IMR-90 (cell line): ENCODE results near the gene MPZL1. TPM values are rescaled to one million over a fixed set of nuclear protein-coding genes. Genes with fewer than 3 reads are reported as not detected.

Source experiments
- ATAC-seq: fragments of 200-7000 bp; cut with Tn5 transposase; 2 replicates; pipeline ENCODE4 v1.9.1; 2020; ENCODE audit warnings: low read depth, mild to moderate bottlenecking, moderate library complexity
- BruUV-seq: library from RNA; stranded (reverse); fragments of 400-500 nt; replicated peaks from 2 replicates; lab custom pipeline; 2021; lab: Mats Ljungman, UMichigan
- CTCF ChIA-PET: fragments of 300-600 bp; formaldehyde crosslinking; extraction: SDS; loops from one replicate; lab custom pipeline; 2021; ENCODE audit warnings: antibody characterized with exemption; lab: Yijun Ruan, JAX
- POLR2A ChIA-PET: fragments of 300-600 bp; sonication (Branson Sonifier 250); formaldehyde crosslinking; loops from one replicate; lab custom pipeline; 2022; ENCODE audit warnings: antibody characterized with exemption; ENCODE audit not compliant: unreplicated experiment; lab: Charles Lee
- DNase-seq: peaks from one replicate; pipeline ENCODE4 v3.0.0; 2013
- H2AFZ ChIP-seq: replicated peaks from 2 replicates; pipeline ENCODE3; 2013; ENCODE audit warnings: low read length, mild to moderate bottlenecking; ENCODE audit not compliant: poor library complexity
- H2AK5ac ChIP-seq: 2 replicates; pipeline ENCODE4 v1.6.1; 2013; ENCODE audit warnings: low read depth, low read length, inconsistent platforms
- H2AK9ac ChIP-seq: replicated peaks from 2 replicates; pipeline ENCODE3; 2013; ENCODE audit warnings: mild to moderate bottlenecking, low read depth, low read length, moderate library complexity; ENCODE audit not compliant: poor library complexity
- H2BK120ac ChIP-seq: 2 replicates; pipeline ENCODE4 v1.6.1; 2013; ENCODE audit warnings: low read depth, low read length, inconsistent platforms
- H2BK15ac ChIP-seq: 3 replicates; pipeline ENCODE4 v1.6.1; 2013; ENCODE audit warnings: low read depth, low read length, inconsistent platforms
- H2BK20ac ChIP-seq: 2 replicates; pipeline ENCODE4 v1.6.1; 2013; ENCODE audit warnings: low read depth, mild to moderate bottlenecking, inconsistent platforms, low read length, moderate library complexity
- H2BK5ac ChIP-seq: 2 replicates; pipeline ENCODE4 v1.6.1; 2013; ENCODE audit warnings: mild to moderate bottlenecking, low read depth, low read length, inconsistent platforms; ENCODE audit not compliant: poor library complexity, severe bottlenecking
- H3K14ac ChIP-seq: replicated peaks from 2 replicates; pipeline ENCODE4 v1.6.1; 2013; ENCODE audit warnings: low read depth, low read length, inconsistent platforms
- H3K18ac ChIP-seq: 2 replicates; pipeline ENCODE4 v1.6.1; 2013; ENCODE audit warnings: low read depth, low read length, control low read depth
- H3K23ac ChIP-seq: 2 replicates; pipeline ENCODE4 v1.6.1; 2013; ENCODE audit warnings: low read depth, low read length, inconsistent platforms
- H3K27ac ChIP-seq: 2 replicates; pipeline ENCODE4 v1.5.1; 2013; ENCODE audit warnings: mild to moderate bottlenecking, control low read depth, low read length; ENCODE audit not compliant: insufficient read depth
- H3K27me3 ChIP-seq: 2 replicates; pipeline ENCODE4 v1.6.1; 2013; ENCODE audit warnings: low read length; ENCODE audit not compliant: control insufficient read depth, insufficient read depth
- H3K36me3 ChIP-seq: 2 replicates; pipeline ENCODE4 v1.6.1; 2013; ENCODE audit warnings: low read length, mixed read lengths; ENCODE audit not compliant: control insufficient read depth, insufficient read depth
- H3K4ac ChIP-seq: 2 replicates; pipeline ENCODE4 v1.6.1; 2013; ENCODE audit warnings: low read depth, low read length, inconsistent platforms
- H3K4me1 ChIP-seq: 2 replicates; pipeline ENCODE4 v1.6.1; 2013; ENCODE audit warnings: low read length, mixed read lengths; ENCODE audit not compliant: control insufficient read depth, insufficient read depth
- H3K4me2 ChIP-seq: 2 replicates; pipeline ENCODE4 v1.6.1; 2013; ENCODE audit warnings: low read depth, mild to moderate bottlenecking, control low read depth, low read length, moderate library complexity
- H3K4me3 ChIP-seq: 2 replicates; pipeline ENCODE4 v1.5.1; 2013; ENCODE audit warnings: low read depth, mild to moderate bottlenecking, control low read depth, low read length, moderate library complexity; ENCODE audit not compliant: insufficient read depth
- H3K56ac ChIP-seq: 2 replicates; pipeline ENCODE4 v1.6.1; 2013; ENCODE audit warnings: low read length, inconsistent platforms; ENCODE audit not compliant: insufficient read depth; ENCODE audit errors: extremely low read depth
- H3K79me1 ChIP-seq, 2 experiments: 2 replicates each; pipeline ENCODE4 v1.6.1; 2013; ENCODE audit warnings: low read length in 2 of 2, inconsistent platforms in 1 of 2, low read depth in 1 of 2
- H3K9ac ChIP-seq: 2 replicates; pipeline ENCODE4 v1.6.1; 2013; ENCODE audit warnings: low read depth, low read length, control low read depth
- H3K9me1 ChIP-seq: 2 replicates; pipeline ENCODE4 v1.6.1; 2013; ENCODE audit warnings: low read length, inconsistent platforms; ENCODE audit not compliant: insufficient read depth
- H3K9me3 ChIP-seq: 2 replicates; pipeline ENCODE4 v1.6.1; 2013; ENCODE audit warnings: low read length; ENCODE audit not compliant: control insufficient read depth, insufficient read depth
- H4K20me1 ChIP-seq: 2 replicates; pipeline ENCODE4 v1.6.1; 2013; ENCODE audit warnings: low read length, inconsistent platforms; ENCODE audit not compliant: insufficient read depth
- H4K5ac ChIP-seq: 2 replicates; pipeline ENCODE4 v1.6.1; 2013; ENCODE audit warnings: mild to moderate bottlenecking, low read depth, low read length, control low read depth
- H4K8ac ChIP-seq, 2 experiments: 2 replicates each; pipeline ENCODE4 v1.6.1; 2013; ENCODE audit warnings: low read depth in 2 of 2, low read length in 2 of 2, control low read depth in 1 of 2, inconsistent platforms in 1 of 2
- H4K91ac ChIP-seq: 2 replicates; pipeline ENCODE4 v1.6.1; 2013; ENCODE audit warnings: low read depth, low read length, inconsistent platforms; ENCODE audit not compliant: insufficient read depth
- BHLHE40 ChIP-seq: fragments of 150-350 bp; IDR thresholded peaks from 2 replicates; pipeline ENCODE4 v1.6.1; 2016; ENCODE audit warnings: mild to moderate bottlenecking, low read depth, low read length
- CEBPB ChIP-seq: IDR thresholded peaks from 2 replicates; pipeline ENCODE4 v1.6.1; 2012; ENCODE audit warnings: low read depth, low read length, improper control_type of control experiment
- CHD1 ChIP-seq: IDR thresholded peaks from 2 replicates; pipeline ENCODE4 v1.6.1; 2012; ENCODE audit warnings: low read depth, low read length, improper control_type of control experiment
- CTCF ChIP-seq: conservative IDR thresholded peaks from 2 replicates; pipeline ENCODE4 v1.5.1; 2012; ENCODE audit warnings: mild to moderate bottlenecking, low read depth, low read length, improper control_type of control experiment
- ELK1 ChIP-seq: fragments of 150-350 bp; IDR thresholded peaks from 2 replicates; pipeline ENCODE4 v1.6.1; 2016; ENCODE audit warnings: low read depth, mild to moderate bottlenecking, low read length, moderate library complexity, borderline replicate concordance
- FOS ChIP-seq: fragments of 150-350 bp; IDR thresholded peaks from 2 replicates; pipeline ENCODE4 v1.6.1; 2016; ENCODE audit warnings: low read depth, low read length
- MAFK ChIP-seq: IDR thresholded peaks from 2 replicates; pipeline ENCODE4 v1.6.1; 2012; ENCODE audit warnings: low read depth, low read length, improper control_type of control experiment
- MAZ ChIP-seq: IDR thresholded peaks from 2 replicates; pipeline ENCODE4 v1.6.1; 2012; ENCODE audit warnings: low read depth, mild to moderate bottlenecking, low read length, improper control_type of control experiment, moderate library complexity, borderline replicate concordance
- MXI1 ChIP-seq: IDR thresholded peaks from 2 replicates; pipeline ENCODE4 v1.6.1; 2012; ENCODE audit warnings: low read depth, mild to moderate bottlenecking, low read length, moderate library complexity, borderline replicate concordance
- NFE2L2 ChIP-seq: fragments of 150-350 bp; IDR thresholded peaks from 2 replicates; pipeline ENCODE4 v1.6.1; 2016; ENCODE audit warnings: low read depth, mild to moderate bottlenecking, low read length
- POLR2A ChIP-seq: IDR thresholded peaks from 2 replicates; pipeline ENCODE4 v1.6.1; 2012; ENCODE audit warnings: mild to moderate bottlenecking, low read depth, low read length
- RAD21 ChIP-seq: IDR thresholded peaks from 2 replicates; pipeline ENCODE4 v1.6.1; 2012; ENCODE audit warnings: low read length, improper control_type of control experiment
- RCOR1 ChIP-seq: IDR thresholded peaks from 2 replicates; pipeline ENCODE4 v1.6.1; 2012; ENCODE audit warnings: mild to moderate bottlenecking, low read length, improper control_type of control experiment; ENCODE audit not compliant: insufficient replicate concordance
- RFX5 ChIP-seq: IDR thresholded peaks from 2 replicates; pipeline ENCODE4 v1.8.0; 2012; ENCODE audit warnings: low read depth, mild to moderate bottlenecking, low read length, moderate library complexity
- SMC3 ChIP-seq: fragments of 150-350 bp; IDR thresholded peaks from 2 replicates; pipeline ENCODE4 v1.6.1; 2016; ENCODE audit warnings: low read depth, mild to moderate bottlenecking, antibody characterized with exemption, low read length, moderate library complexity
- USF2 ChIP-seq: fragments of 150-350 bp; IDR thresholded peaks from 2 replicates; pipeline ENCODE4 v1.6.1; 2017; ENCODE audit warnings: mild to moderate bottlenecking, antibody characterized with exemption, low read length, low read depth
- WGBS, 2 experiments: methylation state at CpG; one replicate each; pipeline versions ENCODE4 v1.1.5 to v1.1.7; 2013; ENCODE audit warnings: missing lambda C conversion rate in 2 of 2; ENCODE audit not compliant: insufficient read length in 1 of 2; ENCODE audit errors: extremely low coverage in 2 of 2; 5-methylcytosine and 5-hydroxymethylcytosine counted together
- dilution Hi-C: fragments of 300-500 bp; cut with HindIII; formaldehyde crosslinking; loops from one replicate; pipeline ENCODE4 v1.14.3; 2018; ENCODE audit warnings: low sequenced_read_pairs; ENCODE audit not compliant: unreplicated experiment
- in situ Hi-C: fragments of 300-500 bp; cut with MboI; formaldehyde crosslinking; loops from 3 replicates; pipeline ENCODE4 v1.14.3; 2019; ENCODE audit warnings: low sequenced_read_pairs, inconsistent platforms, mixed read lengths
- intact Hi-C: fragments of 100-400 bp; cut with micrococcal nuclease; formaldehyde crosslinking; loops from 2 replicates; pipeline ENCODE4 v1.10.0; 2022
- polyA plus RNA-seq, 3 experiments: library from polyadenylated mRNA; depleted of rRNA; stranded (reverse); fragments of >200 nt; gene quantifications; 2 replicates each; pipeline ENCODE4 v1.2.3, GENCODE V29; 2012; ENCODE audit warnings: low replicate concordance in 1 of 3
- total RNA-seq: library from RNA; depleted of rRNA; stranded (reverse); fragments of >200 nt; gene quantifications from 2 replicates; pipeline ENCODE4 v1.2.3, GENCODE V29; 2012

Gene MPZL1
- total and polyA plus RNA-seq, 2 of the 4 experiments (the other 2 are of a cell fraction): 55.3 to 87.3 TPM

GRCh38 chr1:167839009-167839408 lies 117.2 kb downstream of the MPZL1 start:
- BruUV-seq: no TSS peak

More at GRCh38 chr1:167839009-167839408, 117.2 kb downstream of the MPZL1 start:
- CTCF ChIA-PET: no interaction called here
- intact Hi-C loops: no loop called here
- Histone ChIP-seq H3K79me1 (no peaks in the 10 kb centered on the region), H2AFZ (no peak overlapping the region), H3K4me1 (no peaks in the 10 kb centered on the region; the same call in 1 of the 2 replicates), H4K8ac (no peak overlapping the region), H2BK120ac (no peak overlapping the region), H2BK15ac (no peak overlapping the region), H4K5ac (no peak overlapping the region), H3K27me3 (no peaks in the 10 kb centered on the region), H3K36me3 (no peaks in the 10 kb centered on the region), H4K91ac (no peak overlapping the region), H3K18ac (no peak overlapping the region), H3K23ac (no peak overlapping the region), H3K9ac (no peak overlapping the region), H3K9me3 (no peaks in the 10 kb centered on the region), H3K9me1 (no peaks in the 10 kb centered on the region), H2BK5ac (no peak overlapping the region), H2AK5ac (no peak overlapping the region), H3K4me3 (no peak overlapping the region), H4K20me1 (no peaks in the 10 kb centered on the region), H3K14ac (no peak overlapping the region), H3K4ac (no peak overlapping the region), H3K4me2 (no peak overlapping the region), H2AK9ac (no peak overlapping the region), H2BK20ac (no peak overlapping the region), H3K27ac (no peak overlapping the region), H3K56ac (no peak overlapping the region)
- TF ChIP-seq BHLHE40: no peak
- no peak for TF ChIP-seq MXI1
- no peak for TF ChIP-seq RCOR1
- TF ChIP-seq MAZ: no peak
- TF ChIP-seq CEBPB: no peak
- TF ChIP-seq CHD1: no peak
- TF ChIP-seq NFE2L2: no peak
- no peak for TF ChIP-seq RAD21
- TF ChIP-seq USF2: no peak
- no peak for TF ChIP-seq RFX5
- TF ChIP-seq CTCF: no peak
- TF ChIP-seq ELK1: no peak
- no peak for TF ChIP-seq POLR2A
- no peak for TF ChIP-seq SMC3
- no peak for TF ChIP-seq MAFK
- TF ChIP-seq FOS: no peak
- in situ Hi-C loops: no loop called here
- ATAC-seq: no peak
- no peak for DNase-seq
- dilution Hi-C loops: no loop called here
- POLR2A ChIA-PET: no interaction called here
- no CpG with 5 or more reads among the region's 2 CpGs for WGBS, 2 experiments
